ENCODE measurements around the gene HLCS.

The HLCS gene

GRCh38 chr21:36703626-36704280, 262.7 kb downstream of the HLCS start:
- no peak for TF ChIP-seq POLR2A (IDR thresholded peaks at IDR 0.05; ENCODE audit: low read depth, low read length)
- DNase-seq (ENCODE audit: insufficient read length, low spot score) (no peak), FAIRE-seq (no peak)

GRCh38 chr21:36703123-36703522, 263.3 kb downstream of the HLCS start:
- DNase-seq (ENCODE audit: insufficient read length, low spot score), result no peak
- TF ChIP-seq POLR2A (IDR thresholded peaks at IDR 0.05; ENCODE audit: low read depth, low read length), result no peak
- no peak for FAIRE-seq

- FAIRE-seq (no peak), DNase-seq (ENCODE audit: insufficient read length, low spot score) (no peak)
- no peak for TF ChIP-seq POLR2A (IDR thresholded peaks at IDR 0.05; ENCODE audit: low read depth, low read length)
These were observed 263.9 kb downstream of the HLCS start for GRCh38 chr21:36702622-36702968.

GRCh38 chr21:36701756-36702621, 264.5 kb downstream of the HLCS start:
- DNase-seq (ENCODE audit: insufficient read length, low spot score), result no peak
- no peak for TF ChIP-seq POLR2A (IDR thresholded peaks at IDR 0.05; ENCODE audit: low read depth, low read length)
- no peak for FAIRE-seq

GRCh38 chr21:36700971-36701755, 265.3 kb downstream of the HLCS start:
- FAIRE-seq, result no peak

More at GRCh38 chr21:36700971-36701755, 265.3 kb downstream of the HLCS start:
- no peak for DNase-seq (ENCODE audit: insufficient read length, low spot score)
- no peak for TF ChIP-seq POLR2A (IDR thresholded peaks at IDR 0.05; ENCODE audit: low read depth, low read length)

All from H54 (cell line).